ENCODE measurements around the gene PARD3.
A peak's percentile ranks its signal among the peaks of the same experiment; 100 is the strongest.

PARD3 gene

GRCh38 chr10:34555653-34556052, 259.4 kb downstream of the PARD3 start:
- in situ Hi-C loops (cut with MboI; ENCODE audit: low sequenced_read_pairs): no loop called here
- Histone ChIP-seq H3K4me3 (no peak overlapping the region), H3K9me3 (no peaks in the 10 kb centered on the region), H3K27me3 (ENCODE audit: low read depth) (no peaks in the 10 kb centered on the region), H3K36me3 (replicated peaks) (no peaks in the 10 kb centered on the region), H3K4me1 (no peaks in the 10 kb centered on the region)
- DNase-seq (ENCODE audit: low spot score in 2 of 2): no peak

GRCh38 chr10:34553747-34554146, 261.3 kb downstream of the PARD3 start:
- Histone ChIP-seq H3K9me3 (no peaks in the 10 kb centered on the region), H3K4me1 (peaks cover 4% of the 10 kb centered on the region), H3K27me3 (ENCODE audit: low read depth) (no peaks in the 10 kb centered on the region), H3K36me3 (replicated peaks) (no peaks in the 10 kb centered on the region), H3K4me3 (no peak overlapping the region)
- in situ Hi-C loops (cut with MboI; ENCODE audit: low sequenced_read_pairs): no loop called here
- DNase-seq (ENCODE audit: low spot score in 2 of 2): no peak

- Histone ChIP-seq H3K9me3 (no peaks in the 10 kb centered on the region), H3K4me3 (no peak overlapping the region), H3K4me1 (peaks cover 15% of the 10 kb centered on the region), H3K27me3 (ENCODE audit: low read depth) (no peaks in the 10 kb centered on the region), H3K36me3 (replicated peaks) (no peaks in the 10 kb centered on the region)
- DNase-seq (ENCODE audit: low spot score in 2 of 2): no peak
- in situ Hi-C loops (cut with MboI; ENCODE audit: low sequenced_read_pairs): no loop called here
Observed at GRCh38 chr10:34551295-34551694, 263.8 kb downstream of the PARD3 start.

- H3K27me3 ChIP-seq (ENCODE audit: low read depth): no peaks in the 10 kb centered on the region
- in situ Hi-C loops (cut with MboI; ENCODE audit: low sequenced_read_pairs): no loop called here
- no peaks in the 10 kb centered on the region for H3K9me3 ChIP-seq
Observed at GRCh38 chr10:34549953-34550352, 265.1 kb downstream of the PARD3 start.

GRCh38 chr10:34549001-34549400, 266.1 kb downstream of the PARD3 start:
- in situ Hi-C loops (cut with MboI; ENCODE audit: low sequenced_read_pairs): no loop called here
- H3K9me3 ChIP-seq: no peaks in the 10 kb centered on the region
- H3K27me3 ChIP-seq (ENCODE audit: low read depth): no peaks in the 10 kb centered on the region
- peaks cover 15% of the 10 kb centered on the region for H3K4me1 ChIP-seq
- no peak overlapping the region for H3K4me3 ChIP-seq
- no peaks in the 10 kb centered on the region for H3K36me3 ChIP-seq (replicated peaks)
- no peak for DNase-seq (ENCODE audit: low spot score in 2 of 2)

More at GRCh38 chr10:34549953-34550352, 265.1 kb downstream of the PARD3 start:
- DNase-seq (ENCODE audit: low spot score in 2 of 2): no peak
- H3K4me1 ChIP-seq: peaks cover 15% of the 10 kb centered on the region
- no peak overlapping the region for H3K4me3 ChIP-seq
- no peaks in the 10 kb centered on the region for H3K36me3 ChIP-seq (replicated peaks)

GRCh38 chr10:34548466-34548865, 266.6 kb downstream of the PARD3 start:
- Histone ChIP-seq H3K4me1 (peaks cover 15% of the 10 kb centered on the region), H3K27me3 (ENCODE audit: low read depth) (no peaks in the 10 kb centered on the region), H3K9me3 (no peaks in the 10 kb centered on the region), H3K36me3 (replicated peaks) (no peaks in the 10 kb centered on the region), H3K4me3 (no peak overlapping the region)
- DNase-seq (ENCODE audit: low spot score in 2 of 2): peak in 1 of 2 experiments; percentile 45
- in situ Hi-C loops (cut with MboI; ENCODE audit: low sequenced_read_pairs): no loop called here

- DNase-seq (ENCODE audit: low spot score in 2 of 2): no peak
- Histone ChIP-seq H3K27me3 (ENCODE audit: low read depth) (no peaks in the 10 kb centered on the region), H3K36me3 (replicated peaks) (no peaks in the 10 kb centered on the region), H3K4me3 (no peak overlapping the region), H3K4me1 (peaks cover 15% of the 10 kb centered on the region), H3K9me3 (no peaks in the 10 kb centered on the region)
- in situ Hi-C loops (cut with MboI; ENCODE audit: low sequenced_read_pairs): no loop called here
Observed at GRCh38 chr10:34547695-34548094, 267.4 kb downstream of the PARD3 start.

- H3K4me1 ChIP-seq: peaks cover 15% of the 10 kb centered on the region
- in situ Hi-C loops (cut with MboI; ENCODE audit: low sequenced_read_pairs): no loop called here
- H3K27me3 ChIP-seq (ENCODE audit: low read depth): no peaks in the 10 kb centered on the region
- H3K4me3 ChIP-seq: no peak overlapping the region
- no peaks in the 10 kb centered on the region for H3K9me3 ChIP-seq
- no peaks in the 10 kb centered on the region for H3K36me3 ChIP-seq (replicated peaks)
- DNase-seq (ENCODE audit: low spot score in 2 of 2): no peak
Observed at GRCh38 chr10:34547291-34547690, 267.8 kb downstream of the PARD3 start.

- Histone ChIP-seq H3K36me3 (replicated peaks) (no peaks in the 10 kb centered on the region), H3K27me3 (ENCODE audit: low read depth) (no peaks in the 10 kb centered on the region), H3K4me3 (no peak overlapping the region), H3K9me3 (no peaks in the 10 kb centered on the region), H3K4me1 (peaks cover 15% of the 10 kb centered on the region)
- in situ Hi-C loops (cut with MboI; ENCODE audit: low sequenced_read_pairs): no loop called here
- no peak for DNase-seq (ENCODE audit: low spot score in 2 of 2)
Observed at GRCh38 chr10:34544400-34544799, 270.7 kb downstream of the PARD3 start.

- Histone ChIP-seq H3K27me3 (ENCODE audit: low read depth) (no peaks in the 10 kb centered on the region), H3K4me1 (peaks cover 11% of the 10 kb centered on the region), H3K4me3 (no peak overlapping the region), H3K36me3 (replicated peaks) (no peaks in the 10 kb centered on the region), H3K9me3 (no peaks in the 10 kb centered on the region)
- DNase-seq (ENCODE audit: low spot score in 2 of 2): no peak
- in situ Hi-C loops (cut with MboI; ENCODE audit: low sequenced_read_pairs): no loop called here
Observed at GRCh38 chr10:34543716-34544115, 271.4 kb downstream of the PARD3 start.

GRCh38 chr10:34540492-34540891, 274.6 kb downstream of the PARD3 start:
- peaks cover 2% of the 10 kb centered on the region; the same call in 1 of the 2 replicates for H3K4me1 ChIP-seq
- H3K36me3 ChIP-seq (replicated peaks): no peaks in the 10 kb centered on the region
- in situ Hi-C loops (cut with MboI; ENCODE audit: low sequenced_read_pairs): no loop called here
- H3K9me3 ChIP-seq: no peaks in the 10 kb centered on the region
- H3K4me3 ChIP-seq: no peak overlapping the region
- no peaks in the 10 kb centered on the region for H3K27me3 ChIP-seq (ENCODE audit: low read depth)
- no peak for DNase-seq (ENCODE audit: low spot score in 2 of 2)

- peaks cover 2% of the 10 kb centered on the region; the same call in 1 of the 2 replicates for H3K4me1 ChIP-seq
- H3K36me3 ChIP-seq (replicated peaks): no peaks in the 10 kb centered on the region
- H3K27me3 ChIP-seq (ENCODE audit: low read depth): no peaks in the 10 kb centered on the region
- in situ Hi-C loops (cut with MboI; ENCODE audit: low sequenced_read_pairs): no loop called here
- H3K9me3 ChIP-seq: no peaks in the 10 kb centered on the region
- no peak for DNase-seq (ENCODE audit: low spot score in 2 of 2)
- H3K4me3 ChIP-seq: no peak overlapping the region
Observed at GRCh38 chr10:34539533-34540315, 275.4 kb downstream of the PARD3 start.

- no peaks in the 10 kb centered on the region for H3K27me3 ChIP-seq (ENCODE audit: low read depth)
- in situ Hi-C loops (cut with MboI; ENCODE audit: low sequenced_read_pairs): no loop called here
- H3K4me3 ChIP-seq: no peak overlapping the region
- H3K4me1 ChIP-seq: peaks cover 2% of the 10 kb centered on the region; the same call in 1 of the 2 replicates
- H3K36me3 ChIP-seq (replicated peaks): no peaks in the 10 kb centered on the region
- H3K9me3 ChIP-seq: no peaks in the 10 kb centered on the region
- no peak for DNase-seq (ENCODE audit: low spot score in 2 of 2)
Observed at GRCh38 chr10:34538281-34538829, 276.7 kb downstream of the PARD3 start.

GRCh38 chr10:34537629-34538231, 277.4 kb downstream of the PARD3 start:
- no peak overlapping the region for H3K4me3 ChIP-seq
- in situ Hi-C loops (cut with MboI; ENCODE audit: low sequenced_read_pairs): no loop called here
- peaks cover 2% of the 10 kb centered on the region; the same call in 1 of the 2 replicates for H3K4me1 ChIP-seq
- H3K36me3 ChIP-seq (replicated peaks): no peaks in the 10 kb centered on the region
- H3K9me3 ChIP-seq: no peaks in the 10 kb centered on the region
- no peak for DNase-seq (ENCODE audit: low spot score in 2 of 2)
- H3K27me3 ChIP-seq (ENCODE audit: low read depth): no peaks in the 10 kb centered on the region
